ENCODE results near the gene TAB2. TPM values are rescaled to one million over a fixed set of nuclear protein-coding genes. Genes with fewer than 3 reads are reported as not detected.

TAB2 gene
- total RNA-seq, 1 experiment from 2014 or later, result 52.2 TPM

DNA sequence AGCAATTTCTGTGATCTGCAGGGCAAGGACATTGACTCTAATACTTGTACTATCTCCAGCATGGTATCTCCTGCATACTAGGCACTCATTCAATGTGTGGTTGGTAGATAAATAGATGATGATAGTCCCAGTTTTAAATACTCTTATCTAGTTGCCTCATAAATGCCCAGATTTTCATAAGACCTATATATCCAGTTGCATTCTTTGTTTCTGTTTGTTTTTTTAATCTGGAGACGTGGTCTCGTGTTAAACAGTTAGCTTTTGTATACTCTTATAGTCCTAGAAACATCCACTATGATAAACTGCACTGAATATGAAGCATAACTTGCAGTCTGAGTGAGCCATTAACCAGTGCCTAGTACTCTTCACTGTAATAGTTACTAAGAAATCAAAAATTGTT lies 47.0 kb downstream of the TAB2 start:
- no peak overlapping the region for H3K4me3 ChIP-seq (ENCODE audit: low read depth, low read length, poor library complexity, severe bottlenecking)
- no peak for TF ChIP-seq EZH2 (IDR thresholded peaks at IDR 0.05; ENCODE audit: borderline replicate concordance, low read depth, low read length, poor library complexity, severe bottlenecking)
- TF ChIP-seq, protein P1, sequence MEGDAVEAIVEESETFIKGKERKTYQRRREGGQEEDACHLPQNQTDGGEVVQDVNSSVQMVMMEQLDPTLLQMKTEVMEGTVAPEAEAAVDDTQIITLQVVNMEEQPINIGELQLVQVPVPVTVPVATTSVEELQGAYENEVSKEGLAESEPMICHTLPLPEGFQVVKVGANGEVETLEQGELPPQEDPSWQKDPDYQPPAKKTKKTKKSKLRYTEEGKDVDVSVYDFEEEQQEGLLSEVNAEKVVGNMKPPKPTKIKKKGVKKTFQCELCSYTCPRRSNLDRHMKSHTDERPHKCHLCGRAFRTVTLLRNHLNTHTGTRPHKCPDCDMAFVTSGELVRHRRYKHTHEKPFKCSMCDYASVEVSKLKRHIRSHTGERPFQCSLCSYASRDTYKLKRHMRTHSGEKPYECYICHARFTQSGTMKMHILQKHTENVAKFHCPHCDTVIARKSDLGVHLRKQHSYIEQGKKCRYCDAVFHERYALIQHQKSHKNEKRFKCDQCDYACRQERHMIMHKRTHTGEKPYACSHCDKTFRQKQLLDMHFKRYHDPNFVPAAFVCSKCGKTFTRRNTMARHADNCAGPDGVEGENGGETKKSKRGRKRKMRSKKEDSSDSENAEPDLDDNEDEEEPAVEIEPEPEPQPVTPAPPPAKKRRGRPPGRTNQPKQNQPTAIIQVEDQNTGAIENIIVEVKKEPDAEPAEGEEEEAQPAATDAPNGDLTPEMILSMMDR (conservative IDR thresholded peaks at IDR 0.05; ENCODE audit: low read depth, low read length), result no peak
- no peaks in the 10 kb centered on the region for H3K27me3 ChIP-seq (replicated peaks; ENCODE audit: insufficient read depth, low read depth, low read length, poor library complexity)
- no peaks in the 10 kb centered on the region for H3K36me3 ChIP-seq (ENCODE audit: insufficient read depth, low read length, poor library complexity, severe bottlenecking)
- DNase-seq (ENCODE audit: low spot score), result no peak
- CTCF ChIA-PET, result no interaction called here
- BruUV-seq (replicated peaks), result no TSS peak
- H3K9me3 ChIP-seq (ENCODE audit: low read depth, low read length, poor library complexity, severe bottlenecking), result no peaks in the 10 kb centered on the region
- no peak overlapping the region for H3K27ac ChIP-seq (ENCODE audit: low read depth, low read length, poor library complexity, severe bottlenecking)
- intact Hi-C loops (cut with micrococcal nuclease; ENCODE audit: unreplicated experiment), result no loop called here
- POLR2A ChIA-PET (ENCODE audit: low non-redundant PET), result no interaction called here
- H3K4me1 ChIP-seq (ENCODE audit: insufficient read depth, low read length, poor library complexity, severe bottlenecking), result no peaks in the 10 kb centered on the region

GRCh38 chr6:149365197-149365596 lies 47.7 kb downstream of the TAB2 start:
- Histone ChIP-seq H3K36me3 (ENCODE audit: insufficient read depth, low read length, poor library complexity, severe bottlenecking) (no peaks in the 10 kb centered on the region), H3K9me3 (ENCODE audit: low read depth, low read length, poor library complexity, severe bottlenecking) (no peaks in the 10 kb centered on the region), H3K27me3 (replicated peaks; ENCODE audit: insufficient read depth, low read depth, low read length, poor library complexity) (no peaks in the 10 kb centered on the region), H3K4me1 (ENCODE audit: insufficient read depth, low read length, poor library complexity, severe bottlenecking) (no peaks in the 10 kb centered on the region), H3K4me3 (ENCODE audit: low read depth, low read length, poor library complexity, severe bottlenecking) (no peak overlapping the region), H3K27ac (ENCODE audit: low read depth, low read length, poor library complexity, severe bottlenecking) (no peak overlapping the region)
- no peak for DNase-seq (ENCODE audit: low spot score)
- no TSS peak for BruUV-seq (replicated peaks)
- POLR2A ChIA-PET (ENCODE audit: low non-redundant PET), result no interaction called here
- intact Hi-C loops (cut with micrococcal nuclease; ENCODE audit: unreplicated experiment), result no loop called here
- CTCF ChIA-PET, result no interaction called here
- TF ChIP-seq, protein P1 (conservative IDR thresholded peaks at IDR 0.05; ENCODE audit: low read depth, low read length), result no peak
- TF ChIP-seq EZH2 (IDR thresholded peaks at IDR 0.05; ENCODE audit: borderline replicate concordance, low read depth, low read length, poor library complexity, severe bottlenecking), result no peak

GRCh38 chr6:149366267-149366921 lies 48.9 kb downstream of the TAB2 start:
- CTCF ChIA-PET, result no interaction called here

More at GRCh38 chr6:149366267-149366921, 48.9 kb downstream of the TAB2 start:
- no peaks in the 10 kb centered on the region for H3K27me3 ChIP-seq (replicated peaks; ENCODE audit: insufficient read depth, low read depth, low read length, poor library complexity)
- DNase-seq (ENCODE audit: low spot score), result no peak
- no peak overlapping the region for H3K27ac ChIP-seq (ENCODE audit: low read depth, low read length, poor library complexity, severe bottlenecking)
- H3K4me1 ChIP-seq (ENCODE audit: insufficient read depth, low read length, poor library complexity, severe bottlenecking), result no peaks in the 10 kb centered on the region
- no peaks in the 10 kb centered on the region for H3K36me3 ChIP-seq (ENCODE audit: insufficient read depth, low read length, poor library complexity, severe bottlenecking)
- no TSS peak for BruUV-seq (replicated peaks)
- intact Hi-C loops (cut with micrococcal nuclease; ENCODE audit: unreplicated experiment), result no loop called here
- no peak for TF ChIP-seq EZH2 (IDR thresholded peaks at IDR 0.05; ENCODE audit: borderline replicate concordance, low read depth, low read length, poor library complexity, severe bottlenecking)
- TF ChIP-seq, protein P1 (conservative IDR thresholded peaks at IDR 0.05; ENCODE audit: low read depth, low read length), result no peak
- H3K4me3 ChIP-seq (ENCODE audit: low read depth, low read length, poor library complexity, severe bottlenecking), result no peak overlapping the region
- POLR2A ChIA-PET (ENCODE audit: low non-redundant PET), result no interaction called here
- no peaks in the 10 kb centered on the region for H3K9me3 ChIP-seq (ENCODE audit: low read depth, low read length, poor library complexity, severe bottlenecking)

All from A673 (cell line).